ENCODE measurements around the gene PCDH15.
"Not testable (repeated sequence)": the region's sequence is repeated elsewhere in the genome, so short reads cannot be mapped to it uniquely, and the experiment has no call there.

Gene PCDH15

DNA sequence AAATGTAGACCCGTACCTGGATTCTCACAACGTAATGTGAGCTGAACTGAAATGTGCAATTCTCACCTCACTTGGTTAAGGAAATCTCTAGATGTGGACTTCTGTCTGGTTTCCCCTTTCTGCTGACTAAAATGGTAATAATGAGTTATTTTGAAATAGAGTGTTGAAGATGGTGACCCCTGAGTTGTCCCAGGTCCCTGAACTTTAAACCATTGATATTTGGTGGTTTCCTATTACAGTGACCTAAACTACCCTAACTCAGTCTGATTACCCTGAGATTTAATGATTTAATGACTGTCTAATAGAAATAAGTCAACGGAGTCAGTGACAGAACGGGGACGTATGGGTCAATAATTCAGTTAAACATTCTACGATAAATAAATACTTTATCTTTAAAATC, 845.9 kb downstream of the PCDH15 start:
- Histone ChIP-seq H3K27me3 (replicated peaks; ENCODE audit: control insufficient read depth, insufficient read depth, low read length) (no peaks in the 10 kb centered on the region), H3K36me3 (ENCODE audit: control insufficient read depth, insufficient read depth, low read length) (no peaks in the 10 kb centered on the region), H3K4me3 (replicated peaks; ENCODE audit: low read depth, low read length) (no peak overlapping the region)
- DNase-seq (ENCODE audit: extremely low read depth, insufficient read length), result no peak
- TF ChIP-seq CTCF (IDR thresholded peaks at IDR 0.05; ENCODE audit: insufficient read depth, low read length, poor library complexity, severe bottlenecking), result no peak

DNA sequence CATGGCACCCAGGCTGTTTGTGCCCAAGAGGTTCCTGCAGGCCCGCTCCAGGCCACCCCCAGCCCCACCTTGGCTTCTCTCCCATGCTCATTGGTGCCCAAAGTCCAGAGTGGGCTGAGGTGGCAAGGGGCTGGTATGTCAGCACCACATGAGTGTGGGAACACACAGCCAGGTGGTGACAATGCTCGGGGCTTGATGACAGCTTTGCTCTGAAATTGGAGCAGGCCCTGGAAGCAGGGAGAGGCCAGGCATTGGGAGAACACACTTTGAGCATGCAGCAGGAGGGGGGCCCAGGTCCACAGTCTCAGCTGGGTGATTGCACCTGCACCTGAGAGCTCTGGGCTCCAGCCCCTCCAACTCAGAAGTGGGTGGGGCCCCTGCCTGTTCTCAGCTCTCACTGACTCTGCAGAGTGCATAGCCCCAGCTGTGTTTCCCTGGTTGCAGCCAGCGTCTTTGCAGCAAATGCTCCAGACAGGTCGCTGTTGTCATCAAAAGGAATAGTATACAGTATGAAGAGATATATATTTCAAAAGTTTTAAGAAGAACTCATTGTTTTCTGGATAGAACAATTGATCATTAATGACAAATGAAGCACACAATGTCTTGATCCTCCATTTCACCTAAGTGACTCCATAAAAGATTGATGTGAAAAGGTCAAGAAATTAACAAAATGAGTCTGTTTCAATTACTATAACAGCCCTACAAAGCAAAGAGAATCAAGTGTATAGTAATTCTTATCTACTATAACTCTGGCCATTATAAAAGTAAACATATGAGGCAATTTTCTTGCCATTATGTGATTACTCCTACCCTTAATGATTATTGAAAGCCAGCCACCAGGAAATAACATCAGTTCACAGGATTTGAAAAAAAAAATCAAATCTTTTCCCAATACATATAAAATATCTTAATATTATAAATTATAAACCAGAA, 848.1 kb downstream of the PCDH15 start:
- DNase-seq (ENCODE audit: extremely low read depth, insufficient read length), result no peak
- H3K27me3 ChIP-seq (replicated peaks; ENCODE audit: control insufficient read depth, insufficient read depth, low read length), result no peaks in the 10 kb centered on the region
- no peaks in the 10 kb centered on the region for H3K36me3 ChIP-seq (ENCODE audit: control insufficient read depth, insufficient read depth, low read length)
- TF ChIP-seq CTCF (IDR thresholded peaks at IDR 0.05; ENCODE audit: insufficient read depth, low read length, poor library complexity, severe bottlenecking), result no peak
- no peak overlapping the region for H3K4me3 ChIP-seq (replicated peaks; ENCODE audit: low read depth, low read length)

DNA sequence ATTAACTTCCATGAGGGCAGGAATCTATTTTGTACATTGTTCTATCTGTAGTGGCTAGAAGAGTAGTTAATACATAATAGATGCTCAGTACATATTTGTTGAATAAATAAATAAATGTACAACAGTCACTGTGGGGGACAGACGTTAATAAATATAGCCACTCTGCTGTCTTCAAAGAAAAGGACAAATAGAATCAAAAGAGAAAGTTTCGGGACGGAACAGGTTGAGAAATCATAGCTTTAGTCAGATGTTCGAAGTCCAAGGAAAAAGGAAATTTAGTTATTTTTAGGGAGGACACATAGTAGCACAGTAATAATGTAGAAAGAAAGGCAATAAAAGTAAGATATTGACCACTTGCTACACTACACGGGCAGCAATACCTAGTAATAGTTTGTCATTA, 861.4 kb downstream of the PCDH15 start:
- TF ChIP-seq CTCF (IDR thresholded peaks at IDR 0.05; ENCODE audit: insufficient read depth, low read length, poor library complexity, severe bottlenecking), result no peak
- H3K4me3 ChIP-seq (replicated peaks; ENCODE audit: low read depth, low read length), result no peak overlapping the region
- H3K36me3 ChIP-seq (ENCODE audit: control insufficient read depth, insufficient read depth, low read length), result no peaks in the 10 kb centered on the region
- no peaks in the 10 kb centered on the region for H3K27me3 ChIP-seq (replicated peaks; ENCODE audit: control insufficient read depth, insufficient read depth, low read length)
- DNase-seq (ENCODE audit: extremely low read depth, insufficient read length), result no peak

DNA sequence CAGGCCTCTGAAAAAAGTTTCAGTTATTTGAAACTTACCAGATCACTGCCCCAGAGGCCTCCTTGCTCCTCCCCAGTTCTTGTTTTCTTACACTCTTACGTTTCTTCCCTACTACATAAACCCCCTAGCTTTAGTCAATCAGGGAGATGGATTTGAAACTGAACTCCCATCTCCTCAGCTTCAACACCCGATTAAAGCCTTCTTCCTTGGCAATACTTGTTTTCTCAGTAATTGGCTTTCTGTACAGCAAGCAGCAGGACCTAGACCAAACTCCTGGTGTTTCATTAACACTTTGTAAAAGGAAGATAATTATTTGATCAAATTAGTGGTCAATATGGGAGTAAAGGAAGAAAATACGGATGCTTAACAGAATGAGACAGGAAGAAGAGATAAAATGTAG, 870.4 kb downstream of the PCDH15 start:
- DNase-seq (ENCODE audit: extremely low read depth, insufficient read length), result no peak
- H3K27me3 ChIP-seq (replicated peaks; ENCODE audit: control insufficient read depth, insufficient read depth, low read length), result no peaks in the 10 kb centered on the region
- TF ChIP-seq CTCF (IDR thresholded peaks at IDR 0.05; ENCODE audit: insufficient read depth, low read length, poor library complexity, severe bottlenecking), result no peak
- no peak overlapping the region for H3K4me3 ChIP-seq (replicated peaks; ENCODE audit: low read depth, low read length)
- no peaks in the 10 kb centered on the region for H3K36me3 ChIP-seq (ENCODE audit: control insufficient read depth, insufficient read depth, low read length)

DNA sequence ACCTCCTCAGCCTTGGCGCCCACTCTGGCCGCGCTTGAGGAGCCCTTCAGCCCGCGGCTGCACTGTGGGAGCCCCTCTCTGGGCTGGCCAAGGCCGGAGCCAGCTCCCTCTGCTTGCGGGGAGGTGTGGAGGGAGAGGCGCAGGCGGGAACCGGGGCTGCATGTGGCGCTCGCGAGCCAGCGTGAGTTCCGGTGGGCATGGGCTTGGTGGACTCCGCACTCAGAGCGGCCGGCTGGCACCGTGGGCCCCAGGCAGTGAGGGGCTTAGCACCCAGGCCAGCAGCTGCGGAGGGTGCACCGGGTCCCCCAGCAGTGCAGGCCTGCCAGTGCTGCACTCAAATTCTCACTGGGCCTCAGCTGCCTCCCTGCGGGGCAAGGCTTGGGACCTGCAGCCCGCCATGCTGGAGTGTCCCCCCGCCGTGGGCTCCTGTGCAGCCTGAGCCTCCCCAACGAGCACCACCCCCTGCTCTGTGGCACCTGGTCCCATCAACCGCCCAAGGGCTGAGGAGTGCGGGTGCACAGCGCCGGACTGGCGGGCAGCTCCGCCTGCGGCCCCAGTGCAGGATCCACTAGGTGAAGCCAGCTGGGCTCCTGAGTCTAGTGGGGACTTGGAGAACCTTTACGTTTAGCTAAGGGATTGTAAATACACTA, 876.9 kb downstream of the PCDH15 start:
- DNase-seq (ENCODE audit: extremely low read depth, insufficient read length); H3K36me3 ChIP-seq (ENCODE audit: control insufficient read depth, insufficient read depth, low read length); H3K4me3 ChIP-seq (replicated peaks; ENCODE audit: low read depth, low read length); H3K27me3 ChIP-seq (replicated peaks; ENCODE audit: control insufficient read depth, insufficient read depth, low read length): not testable (repeated sequence)

GRCh38 chr10:53918755-53919154, 882.3 kb downstream of the PCDH15 start:
- no peaks in the 10 kb centered on the region for H3K27me3 ChIP-seq (replicated peaks; ENCODE audit: control insufficient read depth, insufficient read depth, low read length)
- DNase-seq (ENCODE audit: extremely low read depth, insufficient read length), result no peak
- H3K36me3 ChIP-seq (ENCODE audit: control insufficient read depth, insufficient read depth, low read length), result no peaks in the 10 kb centered on the region
- no peak overlapping the region for H3K4me3 ChIP-seq (replicated peaks; ENCODE audit: low read depth, low read length)
- no peak for TF ChIP-seq CTCF (IDR thresholded peaks at IDR 0.05; ENCODE audit: insufficient read depth, low read length, poor library complexity, severe bottlenecking)

Measured in GM06990 (cell line).